Stimulated activated CD4-positive, alpha-beta T cell treated with anti-CD3 and anti-CD28 coated beads, Interleukin-12 subunit alpha, Interleukin-12 subunit beta, amount 100 ng/mL, for 4 hours (primary cell): ENCODE data around the gene GPR68.
A peak's percentile ranks its signal among the peaks of the same experiment; 100 is the strongest.

Experiments used
- DNase-seq: peaks from one replicate; pipeline ENCODE4 v3.0.0-alpha.2; 2020

Gene GPR68, protein sequence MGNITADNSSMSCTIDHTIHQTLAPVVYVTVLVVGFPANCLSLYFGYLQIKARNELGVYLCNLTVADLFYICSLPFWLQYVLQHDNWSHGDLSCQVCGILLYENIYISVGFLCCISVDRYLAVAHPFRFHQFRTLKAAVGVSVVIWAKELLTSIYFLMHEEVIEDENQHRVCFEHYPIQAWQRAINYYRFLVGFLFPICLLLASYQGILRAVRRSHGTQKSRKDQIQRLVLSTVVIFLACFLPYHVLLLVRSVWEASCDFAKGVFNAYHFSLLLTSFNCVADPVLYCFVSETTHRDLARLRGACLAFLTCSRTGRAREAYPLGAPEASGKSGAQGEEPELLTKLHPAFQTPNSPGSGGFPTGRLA

DNA sequence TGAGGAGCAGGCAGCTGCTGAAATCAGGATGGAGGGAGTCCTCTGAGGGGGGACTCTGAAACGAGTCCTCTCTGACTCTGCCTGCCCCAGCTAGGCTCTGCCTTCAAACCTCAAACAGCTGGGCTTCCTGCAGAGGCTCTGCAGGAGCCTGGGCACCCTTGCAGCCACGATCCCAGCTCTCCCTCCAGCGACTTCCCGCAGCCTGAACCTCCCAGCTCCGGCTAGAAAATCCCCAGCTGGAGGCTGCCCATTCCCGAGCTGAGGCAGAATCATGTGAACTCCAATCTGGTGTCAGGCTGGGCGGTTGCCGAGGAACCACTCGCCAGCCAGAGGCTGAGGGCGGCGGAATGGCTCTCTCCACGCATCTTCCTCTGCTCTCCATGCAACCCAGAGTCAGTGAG lies at the start of gene GPR68:
Gene GPR68 (minus strand): TSS at position 204 of the 401 bp plus-strand sequence. CDS start 9,654 bp downstream, outside the sequence.
- DNase-seq: no peak

DNA sequence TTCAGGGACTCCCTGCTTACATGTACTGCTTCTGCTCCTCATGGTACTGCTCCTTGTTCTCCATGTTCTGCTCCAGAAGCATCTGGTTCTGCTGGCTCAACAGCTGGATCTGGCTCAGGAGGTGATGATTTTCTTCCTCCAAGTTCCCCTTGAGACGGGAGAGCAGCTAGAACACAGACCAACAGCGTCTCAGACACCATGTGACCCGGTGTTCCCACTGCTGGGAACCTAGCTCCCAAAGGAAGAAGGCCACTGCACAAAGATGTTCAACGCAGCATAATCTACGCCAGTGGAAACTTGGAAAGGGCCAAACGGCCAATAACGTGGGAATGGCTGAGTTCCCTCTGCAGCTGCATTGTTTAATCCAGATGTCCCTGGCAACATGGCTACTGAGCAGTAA lies 49.6 kb upstream of the GPR68 start:
- DNase-seq: no peak

DNA sequence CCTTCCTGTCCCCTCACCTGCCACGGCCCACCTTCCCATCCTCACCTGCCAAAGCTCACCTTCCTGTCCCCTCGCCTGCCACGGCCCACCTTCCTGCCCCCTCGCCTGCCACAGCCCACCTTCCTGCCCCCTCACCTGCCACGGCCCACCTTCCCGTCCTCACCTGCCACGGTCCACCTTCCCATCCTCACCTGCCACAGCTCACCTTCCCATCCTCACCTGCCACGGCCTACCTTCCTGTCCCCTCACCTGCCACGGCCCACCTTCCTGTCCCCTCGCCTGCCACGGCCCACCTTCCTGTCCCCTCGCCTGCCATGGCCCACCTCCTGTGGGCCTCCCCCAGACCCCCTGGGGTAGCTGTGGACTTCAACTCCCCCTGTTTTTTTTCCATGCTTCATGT lies 48.8 kb upstream of the GPR68 start:
- DNase-seq: no peak

DNA sequence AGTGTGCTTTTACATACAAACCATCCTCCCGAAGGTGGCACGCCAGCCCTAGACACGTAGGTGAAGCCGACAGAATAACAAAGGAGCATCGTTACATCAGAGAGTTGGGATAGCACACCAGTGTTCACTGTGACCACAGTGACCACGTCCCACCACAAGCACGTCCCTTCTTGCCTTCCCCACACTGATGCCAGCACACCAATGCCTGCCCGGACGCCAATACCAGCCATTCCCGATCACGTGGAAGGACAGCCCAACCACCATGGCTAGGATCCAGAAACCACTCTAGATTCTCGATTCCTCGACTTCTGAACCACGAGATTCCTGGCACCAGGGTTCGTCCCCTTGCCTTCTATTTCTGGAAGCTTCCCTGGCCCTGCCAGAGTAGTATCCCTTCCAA lies 48.0 kb upstream of the GPR68 start:
- no peak for DNase-seq

DNA sequence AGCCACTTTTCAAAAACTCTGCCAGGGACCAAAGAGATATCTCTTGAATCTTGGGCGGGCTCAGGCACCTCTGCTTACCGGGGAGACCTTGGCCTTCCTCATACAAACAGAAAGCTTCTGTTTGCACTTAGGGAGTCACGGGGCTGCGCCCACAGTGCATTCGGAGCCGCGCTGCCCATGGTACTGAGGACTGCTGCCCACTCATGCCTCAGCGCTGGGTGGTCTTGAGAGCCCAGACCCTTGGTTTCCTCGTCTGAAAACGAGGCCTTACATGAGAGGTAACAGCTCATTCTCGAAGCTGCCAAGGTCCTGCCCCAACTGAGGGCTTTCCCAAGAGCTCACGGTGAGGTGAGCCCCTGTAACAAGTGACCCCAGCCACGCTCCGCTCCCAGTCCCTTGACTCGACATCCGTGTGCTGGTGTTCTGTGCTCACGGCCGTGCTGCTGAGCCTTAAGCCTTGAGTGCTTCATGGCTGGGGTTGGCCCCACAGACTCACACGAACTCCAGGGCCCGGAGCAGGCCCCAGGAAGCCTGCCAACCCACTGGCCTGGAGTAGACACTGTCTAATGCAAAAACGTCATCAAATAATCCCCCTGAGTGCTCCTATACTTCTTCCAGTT lies 47.4 kb upstream of the GPR68 start:
- DNase-seq: no peak

DNA sequence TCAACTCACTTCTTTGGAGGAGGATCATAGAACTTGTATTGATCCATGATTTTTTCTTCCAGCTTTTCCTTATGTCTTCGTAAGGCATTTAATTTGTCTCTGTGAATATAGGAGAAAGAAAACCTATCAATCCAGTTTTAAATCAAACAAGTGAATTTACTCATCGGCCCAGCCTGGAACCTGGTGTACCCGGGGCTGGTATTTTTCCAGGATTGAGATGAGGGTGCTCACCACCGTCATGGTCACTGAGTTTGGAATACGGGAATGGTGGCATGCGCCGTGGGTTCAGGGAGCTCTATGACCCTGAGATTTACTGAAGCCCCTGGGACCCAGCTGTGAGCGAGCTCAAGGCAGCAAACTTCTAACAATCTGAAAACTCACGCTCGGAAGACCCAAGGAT lies 46.5 kb upstream of the GPR68 start:
- DNase-seq: no peak

DNA sequence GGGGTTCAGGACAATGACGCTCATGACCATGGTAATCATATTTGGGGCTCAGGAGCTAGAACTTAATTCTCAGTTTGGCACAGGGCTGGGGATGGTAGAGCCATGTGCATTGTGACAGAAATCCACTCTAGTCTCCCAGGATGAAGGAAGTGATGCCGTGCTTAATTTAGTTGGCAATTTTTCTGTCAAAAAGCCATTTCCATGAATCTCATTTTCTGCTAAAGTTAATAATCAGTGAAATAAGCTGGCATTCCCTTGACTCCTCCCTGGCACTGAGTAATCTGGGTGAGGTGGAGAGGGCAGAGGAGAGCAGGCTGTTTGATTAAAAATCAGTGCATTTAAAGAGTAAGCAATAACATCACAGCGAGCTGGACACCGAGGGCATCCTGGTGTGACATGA lies 45.0 kb upstream of the GPR68 start:
- DNase-seq: no peak

DNA sequence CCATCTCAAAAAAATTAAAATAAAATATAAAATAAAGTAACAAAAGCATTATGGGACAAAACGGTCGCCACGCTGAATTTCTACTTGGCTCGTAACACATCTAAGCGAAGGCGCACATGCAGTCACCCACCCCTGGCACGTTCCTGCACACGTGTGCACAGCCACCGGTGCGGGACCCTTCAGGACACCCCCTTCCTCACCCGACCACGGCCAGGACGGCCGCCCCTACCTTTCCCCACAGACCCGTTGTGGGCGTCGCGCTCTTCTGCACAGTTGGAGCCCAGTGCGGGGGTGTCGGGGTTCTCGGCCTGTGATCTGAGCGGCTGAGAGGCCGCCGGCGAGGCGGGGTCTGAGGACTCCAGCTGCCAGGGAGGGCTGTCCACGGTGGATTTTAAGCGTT lies 44.4 kb upstream of the GPR68 start:
- DNase-seq: no peak

DNA sequence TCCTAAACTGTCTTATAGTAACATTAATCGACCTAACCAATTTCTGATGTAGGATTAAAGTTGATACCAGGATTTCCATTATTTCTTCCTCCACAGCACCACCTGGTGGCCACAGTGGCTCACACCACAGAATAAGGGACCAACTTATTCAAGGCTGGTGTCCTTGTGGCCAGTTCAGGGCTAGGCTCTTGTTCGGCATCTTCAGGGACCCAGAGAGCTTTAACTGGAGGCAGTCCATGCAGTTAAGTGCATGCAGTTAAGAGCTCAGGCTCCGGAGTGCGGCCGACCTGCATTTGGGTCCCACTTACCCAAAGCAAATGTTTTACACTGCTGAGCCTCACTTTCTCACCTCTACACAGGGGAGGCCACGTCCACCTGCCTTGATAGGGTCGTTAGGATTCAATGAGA lies 42.0 kb upstream of the GPR68 start:
- peak; percentile 81 for DNase-seq

DNA sequence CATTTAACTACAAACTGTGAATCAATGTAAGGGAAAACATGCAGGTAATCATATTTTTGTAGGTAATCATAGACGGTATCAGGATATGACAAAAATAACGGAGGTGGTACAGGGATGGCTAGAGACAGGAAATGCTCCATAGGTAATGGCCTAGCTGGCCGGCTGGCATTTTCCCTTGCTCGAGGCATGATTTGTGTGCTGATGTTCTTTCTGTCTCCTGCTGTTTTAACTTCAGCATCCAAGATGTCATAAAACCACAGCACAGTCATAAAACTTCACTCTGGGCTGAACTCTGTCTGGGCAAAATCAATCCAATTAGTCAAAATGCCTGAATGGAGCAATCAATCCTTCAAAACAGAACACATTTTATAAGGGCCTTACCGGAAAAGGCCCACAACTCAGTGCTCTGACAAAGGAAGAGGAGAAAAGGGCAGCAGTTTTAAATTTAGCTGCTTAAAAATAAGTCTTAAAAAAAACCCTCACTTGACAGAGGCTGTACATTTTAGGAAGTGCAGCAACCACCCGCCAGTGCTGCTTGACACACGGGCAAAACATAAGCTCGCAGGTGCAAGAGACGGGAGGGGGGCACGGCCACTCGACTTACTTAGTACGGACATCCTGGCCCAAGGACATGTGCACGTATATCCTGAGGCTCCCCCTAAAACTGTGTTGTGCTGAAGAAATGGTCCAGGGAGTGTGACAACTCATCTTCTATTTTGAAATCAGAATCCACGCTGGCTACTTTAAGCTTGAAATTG lies 40.5 kb upstream of the GPR68 start:
- no peak for DNase-seq

DNA sequence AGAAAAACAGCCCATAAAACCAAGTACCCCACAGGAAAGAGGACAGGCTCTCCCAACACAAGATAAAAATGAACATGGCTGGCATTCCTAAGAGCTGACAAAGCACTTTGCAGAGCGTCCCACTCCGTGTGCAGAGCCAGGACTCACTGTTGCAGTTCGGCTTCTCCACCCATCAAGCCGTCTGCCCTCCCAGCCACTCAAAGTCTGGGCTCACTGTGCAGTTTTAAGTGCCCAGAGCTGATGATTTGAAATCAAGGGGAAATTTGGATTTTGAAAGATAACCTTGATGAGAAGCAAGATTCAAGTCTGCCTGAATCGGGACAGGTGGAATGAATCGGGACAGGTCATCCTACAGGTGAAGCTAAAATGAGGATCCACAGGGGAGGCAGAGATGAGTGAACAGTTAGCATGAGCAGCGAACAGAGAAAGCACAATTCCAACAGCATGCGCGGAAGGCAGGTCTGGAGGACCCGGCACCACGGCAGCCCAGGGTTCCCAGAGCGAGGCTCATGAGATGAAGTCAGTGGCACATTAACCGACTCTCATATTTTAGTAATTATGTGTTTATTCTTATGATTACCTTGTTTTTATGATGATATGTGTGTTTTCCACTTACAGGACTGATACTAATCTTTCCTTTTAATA lies 39.8 kb upstream of the GPR68 start:
- DNase-seq: no peak

DNA sequence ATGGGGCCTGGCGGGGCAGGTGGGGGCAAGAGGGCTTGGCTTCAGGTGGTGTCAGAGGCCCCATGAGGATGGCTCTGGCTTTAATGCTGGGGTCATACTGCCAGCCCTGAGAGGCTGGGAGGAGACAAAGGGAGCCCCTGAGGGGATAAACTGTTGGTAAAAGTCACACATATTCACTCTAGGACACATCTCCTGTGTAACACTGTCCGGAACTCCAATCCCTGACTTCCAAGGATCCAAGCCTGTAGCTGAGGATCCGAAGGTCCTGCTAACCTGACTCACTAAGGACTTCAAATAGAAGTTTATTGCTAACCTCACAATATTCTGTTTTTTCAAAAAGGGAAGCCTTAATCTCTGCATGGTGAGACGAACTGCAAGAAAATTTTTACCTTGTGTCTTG lies 39.2 kb upstream of the GPR68 start:
- DNase-seq: no peak

DNA sequence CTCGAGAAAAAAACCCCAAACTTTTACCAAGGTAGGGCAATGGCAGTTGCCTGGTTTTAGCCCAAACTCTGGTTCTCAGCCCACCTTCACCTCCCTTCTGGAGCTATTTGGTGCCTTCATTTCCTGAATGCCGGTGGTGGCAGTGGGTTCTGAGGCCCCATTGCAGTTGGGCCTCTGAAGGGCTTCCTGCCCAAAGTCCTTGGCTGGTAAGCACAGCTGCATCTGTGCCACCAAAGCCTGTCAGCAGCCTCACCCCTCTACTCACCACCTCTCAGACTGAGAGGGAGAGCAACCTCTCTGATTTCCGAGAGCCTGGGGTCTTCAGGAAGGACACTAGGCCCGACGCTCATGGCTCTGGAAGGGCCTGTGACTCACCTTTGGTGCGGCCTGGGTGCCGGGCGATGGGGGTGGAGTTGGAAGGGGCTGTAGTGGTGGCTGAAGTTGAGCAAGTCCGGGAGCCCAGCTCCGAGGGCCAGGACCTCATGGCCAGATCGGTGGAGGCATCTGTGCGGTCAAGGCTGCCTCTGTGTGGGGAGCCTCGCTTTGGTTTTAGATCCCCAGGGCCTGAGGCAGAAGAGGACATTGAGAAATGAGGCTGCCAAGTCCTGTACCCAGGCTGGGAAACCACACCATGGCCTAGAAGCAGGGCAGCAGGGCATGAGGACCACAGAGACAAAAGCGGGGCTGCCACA lies 38.6 kb upstream of the GPR68 start:
- no peak for DNase-seq

DNA sequence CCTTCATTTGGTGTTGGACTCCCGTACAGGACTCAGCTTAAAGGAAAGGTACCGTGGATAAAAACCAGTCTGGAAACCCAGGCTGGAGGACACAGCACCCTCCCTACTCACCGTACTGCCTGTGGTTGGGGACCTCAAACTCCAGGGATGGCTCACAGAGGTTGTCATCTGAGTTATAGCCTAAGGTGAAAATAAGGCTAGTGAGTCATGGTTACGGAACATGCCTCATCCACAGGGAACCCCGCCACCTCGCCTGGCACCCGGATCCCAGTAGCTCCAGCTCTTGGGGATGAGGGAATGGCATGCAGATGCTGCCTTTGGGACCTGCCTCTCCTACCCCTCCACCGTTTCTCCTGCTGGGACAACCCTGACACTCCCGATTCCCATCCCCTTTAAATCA lies 36.8 kb upstream of the GPR68 start:
- DNase-seq: no peak

DNA sequence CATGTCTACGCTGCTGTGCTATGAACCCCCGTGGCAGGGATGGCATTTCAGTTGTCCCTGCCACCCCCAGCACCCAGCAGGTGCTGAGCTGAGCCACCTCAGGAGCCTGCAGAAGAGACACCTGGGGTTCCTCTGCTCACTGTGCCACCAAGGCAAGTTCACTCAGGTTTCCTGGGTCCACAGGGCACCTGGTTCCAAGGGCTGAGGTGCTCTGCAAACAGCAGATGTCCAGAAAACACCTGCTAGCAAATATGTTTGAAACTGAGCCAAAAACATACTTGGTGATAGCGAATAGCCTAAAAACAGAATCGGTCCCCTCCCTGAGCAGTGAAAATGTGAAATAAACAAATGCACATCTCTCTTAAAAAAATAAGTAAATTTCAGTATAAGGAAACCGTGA lies 35.6 kb upstream of the GPR68 start:
- no peak for DNase-seq

DNA sequence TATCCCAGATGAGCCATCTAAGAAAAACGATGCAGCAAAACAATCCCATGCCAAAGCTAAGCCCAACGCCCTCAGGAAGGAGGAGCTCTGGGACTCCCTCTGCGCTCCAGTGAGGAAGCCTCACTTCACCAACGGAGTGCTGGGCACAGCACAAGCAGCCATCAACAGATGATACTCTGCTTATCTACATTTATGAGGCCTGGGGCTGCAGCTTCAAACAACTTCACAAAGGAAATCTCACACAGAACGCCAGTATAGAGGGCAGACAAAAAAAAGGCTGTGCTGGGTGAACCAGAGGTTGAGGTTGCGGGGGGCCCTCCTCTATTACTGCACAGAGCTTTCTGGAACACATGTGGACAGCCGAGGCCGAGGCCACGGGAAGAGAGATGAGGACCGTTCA lies 34.9 kb upstream of the GPR68 start:
- DNase-seq: no peak

DNA sequence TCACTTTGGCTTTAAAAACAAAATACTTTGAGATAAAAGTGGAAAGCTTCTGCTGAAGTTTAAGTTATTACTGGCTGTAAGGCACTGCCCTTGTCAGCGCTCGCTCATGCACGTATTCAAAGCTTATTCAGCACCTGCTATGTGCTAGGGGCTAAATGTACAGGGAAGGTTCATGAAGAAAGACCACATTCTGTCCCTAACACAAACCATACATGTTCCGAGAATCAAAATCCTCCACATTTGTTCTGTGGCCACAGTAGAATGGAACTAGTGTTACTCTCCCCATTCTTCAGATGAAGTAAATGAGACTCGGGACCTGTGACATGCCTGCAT lies 33.8 kb upstream of the GPR68 start:
- DNase-seq: no peak

DNA sequence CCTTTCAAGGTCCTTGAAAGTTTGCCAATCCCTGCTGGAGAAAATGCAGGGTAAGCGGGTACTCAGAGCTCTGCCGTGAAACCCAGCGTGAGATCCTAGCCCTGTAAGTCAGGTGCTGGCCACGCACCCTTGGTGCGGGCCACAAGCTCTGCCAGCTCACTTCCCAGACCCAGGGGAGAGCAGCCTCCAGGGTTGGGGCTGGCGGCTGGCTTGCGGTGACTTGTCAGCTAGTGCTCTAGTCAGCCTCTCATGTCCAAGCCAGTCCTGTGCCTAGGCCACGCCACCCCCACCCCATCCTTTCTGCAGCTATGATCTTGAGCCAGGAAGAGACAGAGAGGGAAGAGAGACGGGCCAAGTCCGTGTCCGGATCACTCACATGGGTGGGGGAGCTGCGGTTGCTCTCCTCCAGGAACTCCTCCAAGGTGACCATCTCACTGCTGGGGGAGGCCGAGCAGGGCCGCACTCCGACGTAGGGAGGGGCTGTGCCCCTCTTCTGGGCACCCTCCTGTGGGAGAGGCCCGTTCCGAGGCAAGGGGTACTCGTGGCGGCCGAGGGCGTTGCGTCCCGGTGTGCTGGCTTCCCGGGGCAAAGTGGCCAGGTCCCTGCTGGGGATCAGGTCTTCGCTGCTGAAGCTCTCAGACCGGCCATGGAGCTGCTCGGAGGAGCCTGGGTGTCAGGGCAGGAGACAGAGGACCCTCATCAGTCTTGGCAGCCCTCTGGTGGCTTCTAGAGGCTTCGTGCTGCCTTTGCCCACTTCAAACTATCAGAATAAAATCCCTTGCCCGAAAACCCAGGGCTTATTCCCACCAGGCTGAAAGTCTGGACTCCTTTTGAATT lies 33.3 kb upstream of the GPR68 start:
- DNase-seq: no peak

DNA sequence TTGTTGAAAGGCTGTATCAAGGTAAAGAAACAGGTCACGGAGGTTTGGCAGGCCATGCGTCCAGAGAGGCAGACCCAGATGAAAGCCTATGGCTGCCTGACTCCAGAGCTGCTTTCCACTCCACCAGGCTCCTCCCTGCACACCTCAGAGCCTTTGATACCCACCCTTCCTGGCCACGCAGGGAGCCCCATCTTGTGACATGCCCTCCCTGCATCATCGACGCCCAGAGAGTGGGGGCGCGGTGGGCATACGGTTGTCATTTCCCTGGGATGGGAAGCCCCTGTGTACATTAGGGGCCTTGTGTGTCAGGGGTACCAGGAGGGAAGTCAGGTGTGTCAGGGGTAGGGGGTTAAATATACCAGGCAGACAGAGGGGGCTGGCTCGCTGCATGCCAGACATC lies 30.3 kb upstream of the GPR68 start:
- no peak for DNase-seq

DNA sequence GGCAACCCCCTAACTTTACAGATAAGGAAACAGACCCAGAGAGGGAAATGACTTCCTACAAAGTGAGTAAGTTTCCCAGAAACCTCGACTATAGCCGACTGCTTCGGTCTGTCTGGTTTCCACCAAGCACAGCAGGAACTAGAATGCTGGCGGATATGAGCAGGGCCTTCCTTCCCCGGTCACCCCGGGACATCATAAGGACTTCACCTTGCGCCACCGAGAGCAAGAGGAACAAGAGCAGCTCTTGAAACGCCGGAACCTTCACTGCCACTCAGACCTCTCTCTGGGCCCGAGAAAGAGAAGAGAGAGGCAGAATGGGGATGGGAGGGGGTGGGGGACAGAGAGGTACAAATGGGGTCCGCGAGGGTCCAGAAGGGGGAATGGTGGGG lies 29.4 kb upstream of the GPR68 start:
- DNase-seq: no peak

DNA sequence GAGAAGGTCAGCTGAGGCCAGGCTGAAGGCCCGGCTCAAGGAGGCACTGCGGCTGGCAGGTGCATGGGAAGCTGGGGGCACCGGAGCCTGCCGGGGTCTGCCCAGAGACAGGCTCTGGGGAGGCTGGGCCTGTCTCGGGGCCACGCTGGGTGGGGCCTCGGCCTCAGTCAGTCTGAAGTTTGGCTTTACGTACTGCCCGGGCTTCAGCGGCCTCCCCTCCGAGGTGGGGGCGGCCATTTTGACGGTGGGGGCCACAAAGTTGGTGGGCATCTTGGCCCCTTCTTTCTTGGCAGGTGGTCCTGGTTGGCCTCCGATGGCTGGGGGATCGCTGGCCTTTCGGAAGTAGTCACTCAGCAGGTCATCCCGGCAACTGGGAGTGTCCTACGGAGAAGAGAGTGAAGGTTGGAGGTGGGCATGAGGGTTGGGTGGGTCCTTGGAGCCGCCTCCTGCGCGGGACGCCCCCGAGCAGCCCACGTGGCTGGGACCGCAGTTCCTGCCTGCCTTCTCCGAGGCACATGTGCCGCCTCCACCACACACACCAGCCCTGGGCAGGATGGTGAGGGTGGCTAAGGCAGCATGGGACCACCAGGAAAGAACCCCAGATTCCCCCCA lies 28.9 kb upstream of the GPR68 start:
- no peak for DNase-seq
